ENCODE results near the gene MRAP2.

Gene MRAP2

DNA sequence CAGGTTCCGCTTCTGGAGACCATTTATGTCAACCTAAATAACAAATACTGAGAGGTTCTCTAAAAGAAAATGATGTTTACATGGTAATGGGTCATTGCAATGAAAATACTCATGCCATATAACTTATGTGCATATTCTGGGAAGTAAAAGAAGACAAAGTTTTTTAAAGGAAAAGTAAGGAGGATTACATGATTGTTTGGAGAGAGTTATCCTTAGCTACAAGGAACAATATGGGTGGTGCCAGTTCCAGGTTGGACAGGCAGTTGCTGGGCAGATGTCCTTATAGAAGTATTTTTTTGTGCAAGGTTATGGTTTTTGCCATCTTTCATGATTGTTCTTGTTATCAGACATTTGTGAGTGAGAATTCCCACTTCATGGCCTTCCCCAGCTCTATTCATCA is 52.5 kb downstream of the MRAP2 start:
- TF ChIP-seq, protein P1, sequence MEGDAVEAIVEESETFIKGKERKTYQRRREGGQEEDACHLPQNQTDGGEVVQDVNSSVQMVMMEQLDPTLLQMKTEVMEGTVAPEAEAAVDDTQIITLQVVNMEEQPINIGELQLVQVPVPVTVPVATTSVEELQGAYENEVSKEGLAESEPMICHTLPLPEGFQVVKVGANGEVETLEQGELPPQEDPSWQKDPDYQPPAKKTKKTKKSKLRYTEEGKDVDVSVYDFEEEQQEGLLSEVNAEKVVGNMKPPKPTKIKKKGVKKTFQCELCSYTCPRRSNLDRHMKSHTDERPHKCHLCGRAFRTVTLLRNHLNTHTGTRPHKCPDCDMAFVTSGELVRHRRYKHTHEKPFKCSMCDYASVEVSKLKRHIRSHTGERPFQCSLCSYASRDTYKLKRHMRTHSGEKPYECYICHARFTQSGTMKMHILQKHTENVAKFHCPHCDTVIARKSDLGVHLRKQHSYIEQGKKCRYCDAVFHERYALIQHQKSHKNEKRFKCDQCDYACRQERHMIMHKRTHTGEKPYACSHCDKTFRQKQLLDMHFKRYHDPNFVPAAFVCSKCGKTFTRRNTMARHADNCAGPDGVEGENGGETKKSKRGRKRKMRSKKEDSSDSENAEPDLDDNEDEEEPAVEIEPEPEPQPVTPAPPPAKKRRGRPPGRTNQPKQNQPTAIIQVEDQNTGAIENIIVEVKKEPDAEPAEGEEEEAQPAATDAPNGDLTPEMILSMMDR (conservative IDR thresholded peaks at IDR 0.05; ENCODE audit: control insufficient read depth, insufficient read depth, low read depth, low read length), result no peak
- H3K4me3 ChIP-seq (ENCODE audit: control insufficient read depth, low read depth, low read length), result no peak overlapping the region
- DNase-seq (ENCODE audit: low read depth), result no peak

DNA sequence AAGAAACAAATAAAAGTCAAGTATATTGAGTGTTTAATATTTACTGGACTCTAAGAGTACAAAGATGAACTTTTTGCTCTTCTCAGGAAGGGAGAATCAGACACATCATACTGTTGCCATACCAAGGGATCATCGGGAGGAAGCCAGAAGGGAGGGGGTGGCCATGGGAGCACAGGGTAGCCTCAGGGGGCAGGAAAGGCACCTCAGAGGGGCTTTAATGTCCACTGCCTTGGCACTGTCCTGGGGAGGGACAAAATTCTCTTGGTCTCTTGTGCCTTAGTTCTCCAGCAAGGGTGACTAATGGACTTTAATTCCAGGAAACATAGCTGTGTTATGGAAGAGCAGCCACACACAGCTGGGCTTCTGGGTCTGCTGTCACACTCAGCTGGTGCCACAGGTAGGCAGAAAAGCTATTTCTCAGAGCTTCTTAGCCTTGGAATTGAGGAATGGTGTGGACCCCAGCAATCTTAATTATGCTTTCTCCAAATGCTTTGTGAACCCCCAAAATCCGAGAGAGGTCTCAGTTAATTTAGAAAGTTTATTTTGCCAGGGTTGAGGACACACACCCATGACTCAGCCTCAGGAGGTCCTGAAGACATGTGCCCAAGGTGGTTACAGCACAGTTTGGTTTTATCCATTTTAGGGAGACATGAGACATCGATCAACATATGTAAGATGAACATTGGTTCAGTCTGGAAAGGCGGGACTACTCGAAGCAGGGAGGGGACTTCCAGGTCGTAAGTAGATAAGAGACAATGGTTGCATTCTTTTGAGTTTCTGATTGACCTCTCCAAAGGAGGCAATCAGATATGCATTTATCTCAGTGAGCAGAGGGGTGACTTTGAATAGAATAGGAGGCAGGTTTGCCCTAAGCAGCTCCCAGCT is 53.2 kb downstream of the MRAP2 start:
- no peak for DNase-seq (ENCODE audit: low read depth)
- H3K4me3 ChIP-seq (ENCODE audit: control insufficient read depth, low read depth, low read length), result no peak overlapping the region
- TF ChIP-seq, protein P1 (conservative IDR thresholded peaks at IDR 0.05; ENCODE audit: control insufficient read depth, insufficient read depth, low read depth, low read length), result no peak

DNA sequence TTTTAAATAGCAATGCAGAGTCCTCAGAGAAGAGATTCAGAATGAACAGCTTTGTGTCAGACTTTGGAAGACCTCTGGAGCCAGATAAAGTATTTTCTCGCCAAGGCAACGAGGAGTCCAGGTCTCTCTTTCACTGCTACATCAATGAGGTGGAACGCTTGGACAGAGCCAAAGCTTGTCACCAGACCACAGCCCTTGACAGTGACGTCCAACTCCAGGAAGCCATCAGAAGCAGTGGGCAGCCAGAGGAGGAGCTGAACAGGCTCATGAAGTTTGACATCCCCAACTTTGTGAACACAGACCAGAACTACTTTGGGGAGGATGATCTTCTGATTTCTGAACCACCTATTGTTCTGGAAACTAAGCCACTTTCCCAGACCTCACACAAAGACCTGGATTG is 55.5 kb downstream of the MRAP2 start:
- H3K4me3 ChIP-seq (ENCODE audit: control insufficient read depth, low read depth, low read length), result no peak overlapping the region
- no peak for DNase-seq (ENCODE audit: low read depth)
- TF ChIP-seq, protein P1 (conservative IDR thresholded peaks at IDR 0.05; ENCODE audit: control insufficient read depth, insufficient read depth, low read depth, low read length), result no peak

DNA sequence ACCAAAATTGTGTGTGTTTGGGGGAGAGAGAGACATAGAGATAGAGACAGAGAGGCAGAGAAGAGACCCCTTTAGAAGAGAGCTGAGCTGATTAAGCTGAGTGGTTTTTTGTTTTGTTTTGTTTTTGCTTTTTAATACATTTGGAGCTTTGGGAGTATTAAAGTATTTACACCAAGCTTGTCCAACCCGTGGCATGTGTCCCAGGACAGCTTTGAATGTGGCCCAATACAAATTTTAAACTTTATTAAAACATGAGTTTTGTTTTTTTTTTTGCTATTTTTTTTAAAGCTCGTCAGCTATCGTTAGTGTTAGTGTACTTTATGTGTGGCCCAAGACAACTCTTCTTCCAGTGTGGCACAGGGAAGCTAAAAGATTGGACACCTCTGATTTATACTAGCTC is 56.0 kb downstream of the MRAP2 start:
- TF ChIP-seq, protein P1 (conservative IDR thresholded peaks at IDR 0.05; ENCODE audit: control insufficient read depth, insufficient read depth, low read depth, low read length), result no peak
- DNase-seq (ENCODE audit: low read depth), result no peak
- H3K4me3 ChIP-seq (ENCODE audit: control insufficient read depth, low read depth, low read length), result no peak overlapping the region

DNA sequence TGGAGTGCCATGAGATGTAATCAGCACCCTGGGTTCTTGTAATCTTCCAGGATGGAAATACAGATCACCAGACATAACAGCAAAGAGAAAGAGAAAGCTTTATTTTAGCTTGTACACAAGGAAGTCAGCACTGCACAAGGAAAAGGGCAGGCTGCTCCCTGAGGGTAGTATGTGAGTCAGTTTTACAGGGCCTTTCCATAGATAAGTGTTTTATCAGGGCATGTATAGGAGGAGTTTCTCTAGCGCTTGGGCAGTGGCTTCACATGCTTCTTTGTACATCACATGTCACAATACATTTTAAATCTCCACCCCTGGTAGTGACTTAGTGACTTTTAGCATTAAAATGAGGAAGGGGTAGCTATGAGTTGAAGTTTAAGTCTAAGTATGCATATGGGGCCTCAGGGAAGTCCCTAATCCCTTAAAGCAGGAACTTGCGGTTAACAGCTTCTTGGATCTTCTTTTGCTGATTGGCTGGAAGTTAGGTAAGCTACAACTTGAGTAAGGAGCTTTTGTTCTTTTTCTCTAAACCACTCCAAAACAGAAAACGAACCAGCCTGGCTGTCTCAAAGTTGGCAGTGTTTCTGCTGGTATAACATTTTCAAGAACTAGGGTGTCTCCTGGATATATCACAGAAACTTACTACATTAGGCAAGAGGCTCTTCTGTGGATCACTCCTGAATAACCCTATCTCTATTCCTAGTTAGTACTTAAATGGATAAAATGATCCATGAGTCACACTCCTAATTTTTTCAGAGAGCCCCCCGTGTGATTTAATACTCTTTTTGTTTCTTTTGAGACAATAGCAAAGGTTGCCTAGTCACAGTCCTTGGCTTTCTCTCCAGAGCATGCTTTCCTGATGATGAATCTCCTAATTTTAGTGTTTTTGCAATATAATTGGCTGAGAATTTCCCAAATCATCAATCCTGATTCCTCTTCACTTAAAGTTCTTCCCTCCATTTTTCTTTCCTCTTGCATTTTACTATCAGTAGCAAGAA is 60.2 kb downstream of the MRAP2 start:
- TF ChIP-seq, protein P1 (conservative IDR thresholded peaks at IDR 0.05; ENCODE audit: control insufficient read depth, insufficient read depth, low read depth, low read length), result no peak
- peak; percentile 63 for DNase-seq (ENCODE audit: low read depth)
- no peak overlapping the region for H3K4me3 ChIP-seq (ENCODE audit: control insufficient read depth, low read depth, low read length)

DNA sequence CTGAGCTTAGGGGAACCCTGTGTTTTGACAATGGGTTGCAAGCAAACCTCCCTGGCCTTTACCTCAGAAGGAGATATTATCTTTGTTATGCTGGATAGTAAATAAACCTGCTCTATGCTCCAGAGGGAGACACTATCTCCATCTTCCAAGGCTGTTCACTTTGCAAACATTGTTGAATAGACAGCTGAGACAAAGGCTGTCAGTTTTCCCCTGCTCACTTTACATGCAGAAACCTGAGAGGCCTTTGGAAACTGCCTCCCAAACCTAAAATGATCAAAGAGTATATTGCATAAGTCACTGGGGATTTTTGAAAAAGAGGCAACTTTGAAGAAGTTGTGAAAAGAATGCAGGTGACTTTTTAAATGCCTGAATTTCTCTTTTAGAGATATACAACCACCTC is 61.6 kb downstream of the MRAP2 start:
- TF ChIP-seq, protein P1 (conservative IDR thresholded peaks at IDR 0.05; ENCODE audit: control insufficient read depth, insufficient read depth, low read depth, low read length), result no peak
- H3K4me3 ChIP-seq (ENCODE audit: control insufficient read depth, low read depth, low read length), result no peak overlapping the region

More for the DNA sequence above, 61.6 kb downstream of the MRAP2 start:
- DNase-seq (ENCODE audit: low read depth), result no peak

Data from fibroblast of mammary gland (primary cell).